Measurements from ENCODE around the gene TMEM150A.
"Not testable (repeated sequence)": the region's sequence is repeated elsewhere in the genome, so short reads cannot be mapped to it uniquely, and the experiment has no call there.

TMEM150A gene

DNA sequence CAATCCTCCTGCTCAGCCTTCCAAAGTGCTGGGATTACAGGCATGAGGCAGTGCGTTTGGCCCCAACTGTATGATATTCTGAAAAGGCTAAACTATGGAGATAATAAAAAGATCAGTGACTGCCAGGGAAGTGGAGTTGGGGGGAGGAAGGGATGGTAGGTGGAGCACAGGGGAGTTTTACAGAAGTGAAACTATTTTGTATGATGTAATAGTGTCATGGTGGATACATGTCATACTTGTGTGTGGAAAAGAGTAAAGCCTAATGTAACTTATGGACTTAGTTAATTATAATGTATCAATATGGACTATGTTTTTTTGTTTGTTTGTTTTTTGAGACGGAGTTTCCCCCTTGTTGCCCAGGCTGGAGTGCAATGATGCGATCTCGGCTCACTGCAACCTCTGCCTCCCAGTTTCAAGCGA is 38.3 kb downstream of the TMEM150A start:
- DNase-seq (ENCODE audit: low spot score) = no peak

DNA sequence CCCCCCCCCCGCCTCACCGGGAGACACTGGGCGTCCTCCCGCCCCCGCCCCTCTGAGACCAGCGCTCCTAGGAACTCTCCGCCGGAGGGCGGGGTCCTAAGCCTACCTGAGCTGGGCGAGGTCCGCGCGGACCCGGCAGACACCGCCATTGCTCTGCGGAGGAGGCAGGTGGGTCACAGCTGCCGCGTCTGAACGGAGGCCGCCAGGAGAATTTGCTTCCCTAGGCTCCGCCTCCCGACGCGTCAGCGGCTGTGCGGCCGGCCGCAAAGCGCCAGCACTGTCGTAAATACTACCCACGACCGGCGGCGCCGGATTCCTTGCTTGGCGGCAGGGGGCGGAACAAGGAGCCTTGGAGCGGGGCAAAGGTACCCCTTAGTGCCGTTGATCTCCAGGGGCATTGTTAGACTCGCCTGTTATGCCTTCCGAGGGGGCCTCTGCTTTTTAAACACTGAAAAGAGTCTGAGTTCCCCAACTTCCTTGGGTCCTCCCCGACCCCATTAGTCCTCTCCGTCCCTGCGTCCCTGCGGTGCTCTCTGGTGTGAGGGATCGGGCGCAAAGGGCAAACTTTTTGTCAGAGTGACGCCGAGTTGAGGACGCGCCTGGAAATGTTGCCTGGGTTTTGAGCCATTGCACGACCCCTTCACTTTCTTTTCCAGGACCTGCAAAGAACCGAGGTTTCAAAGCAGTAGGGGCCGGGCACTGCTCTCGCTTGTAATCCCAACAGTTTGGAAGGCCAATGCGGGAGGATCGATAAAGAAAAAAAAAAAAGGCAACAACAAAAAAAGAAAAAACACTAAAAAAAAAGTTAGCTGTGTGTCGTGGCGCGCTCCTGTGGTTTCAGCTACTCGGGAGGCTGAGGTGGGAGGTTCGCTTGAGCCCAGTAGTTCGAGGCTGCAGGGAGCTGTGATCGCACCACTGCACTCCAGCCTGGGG is 41.0 kb downstream of the TMEM150A start, which contains the start of gene GGCX:
Gene GGCX (minus strand): TSS at position 214 of the 933 bp plus-strand sequence. CDS start 65 bp downstream, at position 149.
- DNase-seq (ENCODE audit: low spot score) = peak; percentile 85

- DNase-seq (ENCODE audit: low spot score) = no peak
Observed at GRCh38 chr2:85560812-85561279, 41.7 kb downstream of the TMEM150A start.

GRCh38 chr2:85560403-85560726 is 42.1 kb downstream of the TMEM150A start:
- DNase-seq (ENCODE audit: low spot score) = not testable (repeated sequence)

GRCh38 chr2:85558160-85558559 is 44.3 kb downstream of the TMEM150A start:
- no peak for DNase-seq (ENCODE audit: low spot score)

DNA sequence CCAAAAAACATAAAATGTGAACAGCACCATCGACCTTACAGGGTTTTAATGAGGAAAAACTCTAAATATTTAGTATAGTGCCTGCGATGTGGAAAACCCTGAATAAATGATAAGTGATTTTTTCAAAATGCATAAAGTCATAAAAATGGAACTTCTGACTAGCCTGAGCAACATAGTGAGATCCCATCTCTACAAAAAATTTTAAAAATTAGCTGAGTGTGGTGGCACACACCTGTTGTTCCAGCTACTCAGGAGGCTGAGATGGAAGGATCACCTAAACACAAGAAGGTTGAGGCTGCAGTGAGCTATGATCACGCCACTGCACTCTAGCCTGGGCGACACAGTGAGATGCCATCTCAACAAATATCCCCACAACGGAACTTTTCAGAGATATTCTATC is 45.4 kb downstream of the TMEM150A start:
- DNase-seq (ENCODE audit: low spot score) = no peak

- DNase-seq (ENCODE audit: low spot score) = no peak
Observed at GRCh38 chr2:85554980-85555612, 47.4 kb downstream of the TMEM150A start.

- DNase-seq (ENCODE audit: low spot score) = no peak
Observed at GRCh38 chr2:85553184-85553583, 49.3 kb downstream of the TMEM150A start.

DNA sequence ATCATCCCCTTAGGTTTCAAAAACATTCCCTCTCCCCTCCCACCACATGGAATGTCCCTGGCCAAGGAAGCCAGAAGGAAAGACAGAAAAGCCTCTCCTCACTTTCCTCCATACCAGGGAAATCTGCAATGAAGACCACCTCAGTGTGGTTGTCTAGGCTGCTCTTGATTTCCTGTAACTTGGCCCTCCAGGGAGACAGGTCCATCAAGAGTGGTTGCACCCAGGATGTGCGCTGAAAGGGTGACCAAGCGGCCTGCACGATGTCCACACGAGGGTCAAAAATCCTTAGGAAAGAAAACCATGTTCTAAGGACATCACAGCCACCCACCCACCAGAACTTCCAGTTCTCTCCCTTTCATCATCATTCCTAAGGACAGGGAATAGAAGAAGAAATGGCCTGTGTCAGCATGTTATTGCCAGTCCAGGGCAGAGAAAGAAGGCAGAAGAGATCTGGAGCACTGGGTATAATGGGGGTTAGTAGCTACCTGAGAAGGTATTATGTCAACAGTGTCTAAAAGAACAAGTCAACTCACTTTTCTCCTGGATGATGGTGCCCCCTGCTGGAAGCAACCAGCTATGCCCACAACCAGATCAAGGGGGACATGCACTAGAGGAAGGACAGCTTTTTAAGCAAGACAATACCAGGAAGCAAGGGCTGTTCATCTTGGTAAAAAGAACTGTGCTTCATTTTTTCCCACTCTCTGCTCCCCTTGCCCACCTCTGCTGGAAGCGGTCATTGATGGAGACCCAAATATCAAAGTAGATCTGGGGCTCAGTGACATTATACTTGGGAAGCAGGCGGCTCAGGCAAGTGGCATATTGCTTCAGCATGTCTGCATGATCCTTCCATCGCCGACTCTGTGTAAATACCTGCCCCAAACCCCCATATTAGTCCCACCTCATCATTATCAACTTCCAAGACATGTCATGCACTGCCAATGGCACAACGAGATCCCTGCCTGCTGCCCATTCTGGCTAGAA is 50.5 kb downstream of the TMEM150A start:
- DNase-seq (ENCODE audit: low spot score) = peak; percentile 72

GRCh38 chr2:85550486-85550885 is 52.0 kb downstream of the TMEM150A start:
- DNase-seq (ENCODE audit: low spot score) = no peak

DNA sequence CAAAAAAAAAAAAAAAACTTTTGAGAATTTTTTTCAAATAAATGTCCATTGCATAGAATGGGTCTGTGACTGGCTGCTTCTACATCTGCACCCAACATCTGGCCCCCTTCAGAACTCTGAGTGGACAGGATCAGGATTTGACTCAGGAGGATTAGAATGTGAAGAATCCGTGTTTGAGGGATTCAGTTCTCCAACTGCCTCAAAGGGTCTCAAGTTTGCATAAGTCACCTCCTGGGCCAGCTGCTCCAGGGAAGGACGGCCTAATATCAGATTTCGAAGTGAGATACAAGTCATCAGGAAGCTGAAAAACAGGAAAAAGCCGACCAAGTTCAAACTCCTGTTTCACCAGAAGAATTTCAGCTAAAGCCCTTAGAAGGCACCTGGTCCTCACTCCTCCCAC is 52.7 kb downstream of the TMEM150A start:
- DNase-seq (ENCODE audit: low spot score) = no peak

DNA sequence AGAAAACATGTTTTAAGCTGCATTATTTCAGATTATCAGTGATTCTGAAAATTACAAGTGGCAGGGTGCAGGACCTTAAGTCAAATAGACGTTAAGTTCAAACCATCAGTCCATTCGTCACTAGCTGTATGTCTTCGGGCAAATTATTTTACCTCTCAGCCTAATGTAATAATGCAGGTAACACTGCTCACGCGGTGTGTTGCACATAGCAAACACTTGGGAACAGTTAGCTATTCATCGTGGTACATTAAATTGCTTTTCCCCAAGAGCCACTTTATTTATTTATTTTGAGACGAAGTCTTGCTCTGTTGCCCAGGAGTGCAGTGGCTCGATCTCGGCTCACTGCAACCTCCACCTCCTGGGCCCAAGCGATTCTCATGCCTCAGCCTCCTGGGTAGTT is 53.4 kb downstream of the TMEM150A start:
- DNase-seq (ENCODE audit: low spot score) = no peak

GRCh38 chr2:85548608-85548900 is 53.9 kb downstream of the TMEM150A start:
- no peak for DNase-seq (ENCODE audit: low spot score)
